ENCODE measurements around the gene THYN1. TPM values are rescaled to one million over a fixed set of nuclear protein-coding genes. Genes with fewer than 3 reads are reported as not detected.

Gene THYN1
- total RNA-seq, 1 donor from 2014 or later, result 62.5 TPM

- peaks cover 7% of the 10 kb centered on the region for H3K36me3 Mint-ChIP-seq (ENCODE audit: low read depth)
- H3K4me1 Mint-ChIP-seq, result peaks cover 47% of the 10 kb centered on the region
- peak overlapping the region; percentile 89 for H3K27ac Mint-ChIP-seq (ENCODE audit: unreplicated experiment)
- DNase-seq (ENCODE audit: low read depth, low spot score), result no peak
- peaks cover 3% of the 10 kb centered on the region for H3K27me3 Mint-ChIP-seq (ENCODE audit: low read depth)
- no peaks in the 10 kb centered on the region for H3K9me3 Mint-ChIP-seq
- peak overlapping the region; percentile 95 for H3K4me3 Mint-ChIP-seq
- TF ChIP-seq CTCF (conservative IDR thresholded peaks at IDR 0.05), result no peak
Observed at GRCh38 chr11:134223121-134223520, 30.0 kb downstream of the THYN1 start.

GRCh38 chr11:134216816-134217215, 36.3 kb downstream of the THYN1 start:
- Mint-ChIP-seq H3K9me3 (no peaks in the 10 kb centered on the region), H3K36me3 (ENCODE audit: low read depth) (peaks cover 7% of the 10 kb centered on the region)

GRCh38 chr11:134215836-134216235, 37.3 kb downstream of the THYN1 start:
- Mint-ChIP-seq H3K4me3 (no peak overlapping the region), H3K27me3 (ENCODE audit: low read depth) (no peaks in the 10 kb centered on the region), H3K27ac (ENCODE audit: unreplicated experiment) (no peak overlapping the region), H3K4me1 (peaks cover under 1% of the 10 kb centered on the region), H3K36me3 (ENCODE audit: low read depth) (peaks cover 10% of the 10 kb centered on the region), H3K9me3 (no peaks in the 10 kb centered on the region)
- no peak for DNase-seq (ENCODE audit: low read depth, low spot score)
- TF ChIP-seq CTCF (conservative IDR thresholded peaks at IDR 0.05), result no peak

More at GRCh38 chr11:134216816-134217215, 36.3 kb downstream of the THYN1 start:
- no peak for DNase-seq (ENCODE audit: low read depth, low spot score)
- no peaks in the 10 kb centered on the region for H3K27me3 Mint-ChIP-seq (ENCODE audit: low read depth)
- peaks cover 4% of the 10 kb centered on the region for H3K4me1 Mint-ChIP-seq
- no peak overlapping the region for H3K4me3 Mint-ChIP-seq
- no peak overlapping the region for H3K27ac Mint-ChIP-seq (ENCODE audit: unreplicated experiment)
- no peak for TF ChIP-seq CTCF (conservative IDR thresholded peaks at IDR 0.05)

GRCh38 chr11:134207538-134208239, 45.5 kb downstream of the THYN1 start:
- no peaks in the 10 kb centered on the region for H3K9me3 Mint-ChIP-seq
- peak; percentile 57 for DNase-seq (ENCODE audit: low read depth, low spot score)
- peaks cover 13% of the 10 kb centered on the region for H3K36me3 Mint-ChIP-seq (ENCODE audit: low read depth)
- no peak overlapping the region for H3K4me3 Mint-ChIP-seq
- peak; percentile 83 for TF ChIP-seq CTCF (conservative IDR thresholded peaks at IDR 0.05)
- no peak overlapping the region for H3K27ac Mint-ChIP-seq (ENCODE audit: unreplicated experiment)
- H3K4me1 Mint-ChIP-seq, result peaks cover 9% of the 10 kb centered on the region
- no peaks in the 10 kb centered on the region for H3K27me3 Mint-ChIP-seq (ENCODE audit: low read depth)

- H3K9me3 Mint-ChIP-seq, result no peaks in the 10 kb centered on the region
- H3K4me1 Mint-ChIP-seq, result peaks cover 9% of the 10 kb centered on the region
- no peaks in the 10 kb centered on the region for H3K27me3 Mint-ChIP-seq (ENCODE audit: low read depth)
- peaks cover 18% of the 10 kb centered on the region for H3K36me3 Mint-ChIP-seq (ENCODE audit: low read depth)
- no peak overlapping the region for H3K27ac Mint-ChIP-seq (ENCODE audit: unreplicated experiment)
- H3K4me3 Mint-ChIP-seq, result no peak overlapping the region
- no peak for TF ChIP-seq CTCF (conservative IDR thresholded peaks at IDR 0.05)
- DNase-seq (ENCODE audit: low read depth, low spot score), result no peak
Observed at GRCh38 chr11:134206185-134206584, 47.0 kb downstream of the THYN1 start.

Measured in neural crest cell (in vitro differentiated cells).